ENCODE data around the gene AGAP9.
"Not testable (repeated sequence)": the region's sequence is repeated elsewhere in the genome, so short reads cannot be mapped to it uniquely, and the experiment has no call there.

AGAP9 gene

DNA sequence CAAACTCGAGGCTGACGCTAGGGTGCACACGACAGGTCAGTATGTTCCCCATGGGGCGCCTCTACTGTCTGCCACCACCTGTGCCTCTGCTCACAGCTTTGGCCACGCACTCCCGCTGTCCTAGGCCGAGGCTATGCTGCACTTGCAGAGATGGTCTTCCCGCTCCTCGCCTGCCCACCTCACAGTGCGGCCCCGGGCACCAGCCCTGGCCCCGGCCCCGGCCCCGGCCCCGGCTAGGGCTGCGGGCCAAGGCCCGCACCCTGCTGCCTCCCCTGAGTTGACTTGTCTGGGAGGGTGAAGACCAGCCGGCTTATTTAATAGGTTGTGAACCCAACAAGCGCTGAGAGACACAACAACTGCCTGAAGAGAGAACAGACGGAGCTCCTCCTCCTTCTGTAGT lies at the start of gene AGAP9:
TSS of gene AGAP9 (minus strand) at position 164 of the 400 bp plus-strand sequence. CDS start at position 52, 112 bp downstream.
- not testable (repeated sequence) for DNase-seq

DNA sequence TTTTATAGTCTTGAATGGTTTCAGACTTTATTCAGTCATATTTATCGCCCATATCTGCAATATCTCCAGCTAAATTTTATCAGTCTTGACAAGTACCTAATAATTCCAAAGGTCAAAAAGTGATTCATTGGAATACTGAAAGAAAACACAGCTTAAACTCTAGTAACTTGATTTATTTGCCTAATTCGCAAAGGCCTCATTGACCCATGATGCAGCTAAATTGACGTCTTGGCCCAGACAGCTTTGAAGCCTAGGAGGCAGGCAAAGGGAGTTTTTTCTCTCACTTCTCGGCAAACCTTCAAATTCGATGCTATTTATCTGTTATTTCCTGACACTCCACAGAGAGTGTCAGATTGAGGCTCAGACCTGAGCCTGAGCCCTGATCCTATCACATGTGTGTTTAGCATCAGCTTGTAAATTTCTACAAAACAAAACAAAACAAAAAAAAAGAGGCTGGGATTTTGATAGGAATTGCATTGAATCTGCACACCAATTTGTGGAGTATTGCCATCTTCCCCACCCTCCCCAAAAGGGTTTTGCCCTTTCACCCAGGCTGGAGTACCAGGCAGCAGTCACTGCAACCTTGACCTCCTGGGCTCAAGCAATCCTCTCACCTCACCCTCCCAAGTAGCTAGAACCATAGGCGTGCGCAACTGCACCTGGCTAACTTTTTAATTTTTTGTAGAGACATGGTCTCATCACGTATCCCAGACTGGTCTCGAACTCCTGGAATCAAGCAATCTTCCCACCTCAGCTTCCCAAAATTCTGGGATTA lies 47.9 kb upstream of the AGAP9 start:
- DNase-seq: not testable (repeated sequence)

DNA sequence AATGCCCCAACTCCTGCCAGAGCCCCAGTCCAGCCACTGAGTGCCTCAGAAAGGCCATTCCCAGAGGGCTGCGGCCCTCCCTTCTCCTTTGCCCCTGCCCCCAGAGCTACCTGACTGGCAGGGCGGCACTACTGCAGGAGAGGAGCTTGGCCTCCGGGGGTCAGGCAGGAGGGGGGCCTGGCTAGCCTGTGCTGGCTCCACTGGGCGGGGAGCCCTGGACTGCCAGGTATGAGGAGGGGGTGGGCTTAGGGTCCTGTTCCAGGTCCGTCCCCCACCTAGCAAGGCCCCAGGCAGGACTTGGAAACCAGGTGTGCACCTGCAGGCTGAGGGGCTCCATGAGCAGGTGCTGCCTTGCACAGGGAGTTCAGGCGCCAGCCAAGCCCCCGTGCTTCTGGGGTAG lies 43.3 kb upstream of the AGAP9 start:
- DNase-seq: not testable (repeated sequence)

DNA sequence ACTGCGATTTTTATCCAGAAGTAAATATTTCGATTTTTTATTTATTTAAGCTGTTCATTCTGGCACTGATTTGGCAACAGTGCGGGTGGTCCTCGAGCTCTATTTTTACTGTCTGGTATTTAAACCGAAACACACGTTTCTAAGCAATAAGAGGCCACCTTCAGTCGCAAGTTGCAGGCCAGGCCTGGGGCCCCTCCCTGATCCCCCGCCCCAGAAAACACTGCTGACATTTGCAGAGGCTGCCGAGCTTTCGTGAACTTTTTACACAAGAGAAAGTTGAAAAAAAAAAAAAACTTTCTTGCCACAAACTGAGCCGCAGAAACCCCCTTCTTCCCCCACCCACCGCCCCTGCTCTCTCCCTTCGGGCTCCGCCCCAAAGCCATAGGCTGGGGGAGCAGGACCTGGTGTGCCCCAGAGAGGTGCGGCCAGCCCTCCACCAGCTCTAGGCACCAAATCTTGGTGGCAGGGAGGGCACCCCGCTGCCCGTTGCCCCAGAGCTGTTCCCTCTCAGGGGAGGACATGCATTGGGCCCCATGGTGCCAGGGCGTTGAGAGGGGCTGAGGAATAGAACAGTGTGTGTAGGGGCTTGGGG lies 42.8 kb upstream of the AGAP9 start:
- DNase-seq: not testable (repeated sequence)

DNA sequence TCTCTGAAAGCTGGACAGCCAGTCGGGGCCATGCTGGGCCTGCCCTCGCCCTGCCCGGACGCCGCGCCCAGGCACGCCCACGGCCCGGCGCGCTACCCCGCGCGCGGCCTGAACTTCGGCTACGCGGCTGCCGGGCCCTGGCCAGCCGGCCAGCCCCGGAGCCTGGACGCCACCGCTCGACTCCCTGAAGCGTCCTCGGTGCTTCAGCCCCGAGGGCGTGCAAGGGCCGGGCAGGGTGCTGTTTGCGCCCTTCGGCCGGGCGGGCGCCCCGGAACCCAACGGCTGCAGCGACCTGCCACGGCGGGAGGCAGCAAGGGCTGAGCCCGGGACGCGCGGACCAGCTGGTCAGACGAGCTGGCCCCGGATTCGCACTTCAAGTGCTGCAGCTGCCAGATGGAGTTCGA lies 42.1 kb upstream of the AGAP9 start:
- not testable (repeated sequence) for DNase-seq

DNA sequence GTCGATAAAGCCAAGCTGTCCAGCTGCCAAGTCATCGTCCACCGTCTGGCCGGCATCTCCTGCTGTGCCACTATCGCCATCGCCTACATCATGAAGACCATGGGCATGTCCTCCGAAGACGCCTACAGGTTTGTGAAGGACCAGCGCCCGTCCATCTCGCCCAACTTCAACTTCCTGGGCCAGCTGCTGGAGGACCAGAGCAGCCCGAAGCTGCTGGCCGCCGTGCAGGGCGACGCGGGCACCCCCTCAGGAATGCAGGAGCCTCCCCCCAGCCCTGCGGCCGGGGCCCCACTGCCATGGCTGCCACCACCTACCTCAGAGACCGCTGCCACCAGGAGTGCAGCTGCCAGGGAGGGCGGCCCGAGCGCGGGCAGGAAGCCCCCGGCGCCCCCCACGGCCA lies 41.5 kb upstream of the AGAP9 start:
- DNase-seq: not testable (repeated sequence)

DNA sequence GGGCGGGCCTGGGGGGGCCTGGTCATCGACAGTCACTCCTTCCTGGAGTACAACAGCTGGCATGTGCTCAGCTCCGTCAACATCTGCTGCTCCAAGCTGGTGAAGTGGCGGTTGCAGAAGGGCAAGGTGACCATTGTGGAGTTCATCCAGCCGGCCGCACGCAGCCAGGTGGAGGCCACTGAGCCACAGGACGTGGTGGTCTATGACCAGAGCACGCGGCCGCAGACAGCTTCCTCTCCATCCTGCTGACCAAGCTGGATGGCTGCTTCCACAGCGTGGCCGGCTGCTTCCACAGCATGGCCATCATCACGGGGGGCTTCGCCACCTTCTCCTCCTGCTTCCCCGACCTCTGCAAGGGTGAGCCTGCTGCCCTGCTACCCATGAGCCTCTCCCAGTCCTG lies 40.9 kb upstream of the AGAP9 start:
- not testable (repeated sequence) for DNase-seq

DNA sequence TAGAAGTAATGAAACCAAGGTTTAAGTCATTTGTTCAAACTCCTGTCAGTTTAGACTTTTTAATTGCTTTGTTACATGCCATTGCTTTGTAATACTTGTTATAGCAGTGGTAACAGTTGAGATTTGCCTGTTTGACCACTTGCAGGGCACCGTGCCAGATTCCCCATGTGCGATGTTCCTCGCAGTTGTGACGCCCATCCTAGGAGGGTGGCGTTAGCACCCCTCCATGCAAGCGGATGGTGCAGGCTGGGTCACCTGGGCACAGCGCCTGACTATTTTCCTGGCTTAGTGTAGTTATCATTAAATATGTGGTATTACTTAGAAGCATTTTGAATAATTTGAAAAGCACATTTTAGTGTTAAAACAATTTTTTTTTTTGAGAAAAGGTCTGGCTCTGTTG lies 37.0 kb upstream of the AGAP9 start:
- not testable (repeated sequence) for DNase-seq

DNA sequence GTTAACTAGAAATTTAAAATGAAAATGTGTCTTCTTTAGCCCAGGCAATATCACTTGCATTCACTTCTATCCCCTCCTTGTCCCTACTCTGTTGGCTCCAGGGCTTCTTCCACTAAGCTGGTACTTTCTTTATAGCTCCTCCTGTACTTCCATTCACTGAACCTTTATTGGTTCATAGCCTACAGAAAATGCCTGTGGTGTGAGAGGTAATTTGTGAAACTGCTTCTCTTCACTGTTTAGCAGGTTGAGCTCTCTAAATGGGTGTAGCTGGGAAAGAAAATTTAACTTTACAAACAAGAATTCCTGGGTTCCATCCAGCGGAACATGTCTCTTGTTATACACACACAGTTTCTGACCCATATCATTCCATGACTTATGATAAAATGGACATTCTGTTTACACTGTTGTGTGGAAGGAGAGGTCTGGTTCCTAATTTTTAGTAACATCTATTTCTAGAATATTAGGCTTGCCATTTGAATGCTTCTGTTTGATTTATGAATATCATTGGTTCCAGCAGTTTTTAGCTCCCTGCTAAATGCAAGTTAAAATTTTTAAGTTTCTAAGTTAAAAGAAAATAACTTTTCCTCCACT lies 36.4 kb upstream of the AGAP9 start:
- not testable (repeated sequence) for DNase-seq

DNA sequence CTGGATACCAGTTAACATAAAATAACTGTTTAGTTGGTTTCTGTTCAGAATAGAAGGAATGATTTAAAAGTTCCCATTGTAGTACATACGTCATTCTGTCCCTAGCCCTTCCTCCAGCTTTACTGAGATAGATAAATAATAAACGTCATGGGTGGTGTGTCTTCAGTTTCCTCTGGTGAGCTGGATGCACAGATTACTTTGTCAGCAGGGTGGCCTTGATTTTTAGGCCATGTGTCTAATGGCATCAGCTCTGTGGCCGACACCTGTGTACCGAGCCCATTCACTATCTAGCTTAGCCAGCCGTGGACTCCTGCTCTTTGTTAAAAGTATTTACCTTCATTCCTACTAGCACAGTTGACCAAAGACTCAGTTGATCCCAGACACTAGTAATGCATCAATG lies 34.7 kb upstream of the AGAP9 start:
- peak; percentile 1 for DNase-seq

DNA sequence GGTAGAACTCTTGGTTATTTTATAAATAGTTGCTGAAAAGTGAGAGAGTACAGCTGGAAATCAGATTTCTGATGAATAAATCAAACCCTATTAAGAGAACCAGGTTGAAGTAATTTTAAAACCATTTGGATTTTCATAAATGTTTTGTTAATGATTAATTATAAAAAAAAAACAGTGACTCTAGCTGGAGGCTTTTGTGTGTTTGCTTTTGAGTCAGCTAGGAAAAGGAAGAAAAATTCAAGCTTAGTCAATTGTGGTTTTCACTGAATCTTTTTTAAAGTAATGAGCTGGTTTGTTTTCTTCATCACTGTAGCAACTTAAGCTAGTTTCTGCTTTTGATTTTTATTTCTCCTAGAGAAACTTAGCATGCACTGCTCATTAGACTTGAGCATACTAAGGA lies 34.2 kb upstream of the AGAP9 start:
- not testable (repeated sequence) for DNase-seq

DNA sequence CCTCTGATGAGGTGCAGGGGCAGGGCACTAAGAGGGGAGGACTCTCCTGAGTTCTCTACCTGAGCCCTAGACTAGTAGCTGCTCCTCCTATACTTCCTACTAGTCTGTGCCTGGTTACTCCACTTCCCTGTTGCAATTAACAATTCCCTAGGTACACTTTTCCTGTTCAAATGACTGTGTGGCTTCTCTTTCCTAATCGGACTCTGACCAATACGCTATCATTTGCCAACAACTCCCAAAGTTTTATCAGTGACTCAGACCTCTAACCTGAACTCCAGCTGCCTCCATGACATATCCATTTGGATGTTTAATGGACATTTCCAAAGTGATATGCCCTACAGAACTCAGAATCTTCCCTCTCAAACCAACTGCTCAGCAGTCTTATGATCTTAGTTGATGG lies 31.9 kb upstream of the AGAP9 start:
- DNase-seq: not testable (repeated sequence)

DNA sequence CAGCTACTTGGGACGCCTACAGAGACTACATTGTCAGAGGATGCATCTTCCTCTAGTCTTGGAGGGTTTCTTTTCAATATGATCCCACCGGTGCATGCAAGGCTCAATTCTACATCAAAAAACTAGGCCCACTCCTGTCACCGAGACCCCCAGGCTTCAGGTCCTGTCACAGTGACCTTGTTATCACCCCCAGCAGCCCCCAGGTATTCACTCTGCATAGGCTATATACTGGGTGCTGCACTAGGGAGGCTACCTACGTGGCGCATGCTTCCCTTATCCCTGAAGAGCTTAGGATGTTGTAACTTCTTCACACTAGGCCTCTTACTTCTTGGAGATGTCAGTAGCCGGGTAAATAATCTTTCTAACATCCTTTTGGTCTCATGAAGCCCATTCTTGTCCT lies 31.1 kb upstream of the AGAP9 start:
- DNase-seq: not testable (repeated sequence)

DNA sequence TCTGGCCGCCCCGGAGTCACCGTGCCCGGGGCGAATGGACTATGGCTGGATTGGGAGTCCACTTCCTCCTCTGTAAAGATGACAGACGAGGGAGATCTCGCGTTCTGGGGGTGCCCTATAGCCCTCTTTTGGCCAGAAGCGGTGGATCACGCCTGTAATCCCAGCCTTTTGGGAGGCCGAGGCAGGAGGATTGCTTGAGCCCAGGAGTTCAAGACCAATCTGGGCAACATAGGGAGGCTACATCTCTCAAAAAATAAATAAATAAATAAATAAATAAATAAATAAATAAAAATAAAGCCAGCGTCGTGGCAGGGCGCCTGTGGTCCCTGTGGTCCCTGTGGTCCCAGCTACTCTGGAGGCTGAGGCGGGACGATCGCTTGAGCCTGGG lies 30.4 kb upstream of the AGAP9 start:
- peak; percentile 31 for DNase-seq

DNA sequence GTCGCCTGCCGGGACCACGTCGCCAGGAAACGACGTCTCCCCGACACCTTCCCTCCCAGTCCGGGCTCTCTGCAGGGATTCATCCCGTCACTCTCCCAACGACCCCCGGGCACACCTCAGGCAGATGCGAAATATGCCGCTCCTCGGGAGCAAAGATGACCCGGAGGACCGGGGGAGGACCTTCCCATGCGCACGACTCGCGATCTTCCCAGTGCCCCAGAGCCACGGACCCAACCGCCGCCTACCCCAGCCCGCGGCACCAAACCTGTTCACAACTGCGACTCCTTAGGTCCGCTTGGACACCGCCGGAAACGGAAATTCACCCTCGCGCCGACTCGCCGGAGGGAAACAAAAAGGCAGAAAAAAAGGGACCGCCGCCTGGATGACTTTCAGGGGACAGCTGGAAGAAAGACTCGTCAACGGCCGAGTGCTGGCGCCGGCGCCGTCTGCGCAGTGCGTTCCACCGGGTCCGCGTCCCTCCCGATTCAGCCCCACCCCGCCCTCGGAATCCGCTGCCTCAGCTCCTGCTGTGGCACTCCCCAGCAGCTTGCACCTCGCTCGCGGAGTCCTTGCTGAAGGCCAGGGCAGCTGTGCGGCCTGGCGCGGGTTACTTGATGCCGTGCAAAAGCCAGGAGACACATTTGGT lies 29.9 kb upstream of the AGAP9 start:
- DNase-seq: peak; percentile 93

DNA sequence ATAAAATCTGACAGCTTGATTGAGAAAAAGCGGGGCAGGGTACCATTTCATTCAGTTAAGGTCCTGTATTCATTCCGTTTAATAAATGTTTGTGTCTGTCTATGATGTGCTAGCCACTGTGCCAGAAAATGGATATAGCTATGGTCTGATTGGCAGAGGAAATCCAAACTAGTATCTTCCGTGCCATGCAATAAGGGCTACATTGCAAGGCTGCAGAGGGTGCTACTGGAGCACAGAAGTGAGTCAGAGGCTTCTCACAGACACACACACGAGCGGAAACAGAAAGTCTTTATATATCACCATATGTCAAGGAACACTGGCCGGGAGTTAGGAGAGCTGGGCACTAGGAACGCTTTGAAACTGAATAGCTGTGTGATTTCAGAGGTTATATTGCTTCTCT lies 29.3 kb upstream of the AGAP9 start:
- DNase-seq: peak; percentile 76

DNA sequence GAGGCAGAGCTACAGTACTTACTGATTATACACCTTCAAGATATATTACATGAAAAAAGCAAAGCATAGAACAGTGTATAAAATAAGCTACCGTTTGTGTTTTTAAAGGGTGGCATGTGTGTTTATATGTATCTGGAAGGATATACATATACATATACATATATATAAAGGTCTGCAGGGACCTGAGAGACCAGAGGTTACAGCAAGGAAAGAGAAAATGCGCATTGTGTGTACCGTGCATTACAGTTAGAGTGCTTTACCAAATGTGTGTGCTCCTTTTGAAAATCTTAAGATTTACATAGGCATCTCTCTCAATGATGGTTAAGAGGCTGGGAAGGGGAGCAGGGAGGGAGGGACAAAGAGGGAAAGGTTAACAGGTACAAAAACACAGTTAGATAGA lies 23.8 kb upstream of the AGAP9 start:
- not testable (repeated sequence) for DNase-seq

DNA sequence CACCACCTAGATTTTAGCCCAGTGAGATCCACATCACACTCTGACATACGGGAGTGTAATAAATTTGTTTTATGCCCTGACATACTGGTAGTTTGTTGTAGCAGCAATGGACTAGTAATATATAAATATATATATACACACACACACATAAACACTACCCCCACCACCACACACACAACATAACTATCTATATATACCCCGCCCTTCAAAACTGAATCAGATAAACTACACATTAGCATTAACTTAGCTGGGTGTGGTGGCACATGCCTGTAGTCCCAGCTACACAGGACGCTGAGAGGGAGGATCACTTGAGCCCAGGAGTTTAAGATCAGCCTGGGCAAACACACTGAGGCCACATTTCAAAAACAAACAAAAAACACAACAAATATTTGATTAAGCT lies 13.0 kb upstream of the AGAP9 start:
- peak; percentile 35 for DNase-seq

DNA sequence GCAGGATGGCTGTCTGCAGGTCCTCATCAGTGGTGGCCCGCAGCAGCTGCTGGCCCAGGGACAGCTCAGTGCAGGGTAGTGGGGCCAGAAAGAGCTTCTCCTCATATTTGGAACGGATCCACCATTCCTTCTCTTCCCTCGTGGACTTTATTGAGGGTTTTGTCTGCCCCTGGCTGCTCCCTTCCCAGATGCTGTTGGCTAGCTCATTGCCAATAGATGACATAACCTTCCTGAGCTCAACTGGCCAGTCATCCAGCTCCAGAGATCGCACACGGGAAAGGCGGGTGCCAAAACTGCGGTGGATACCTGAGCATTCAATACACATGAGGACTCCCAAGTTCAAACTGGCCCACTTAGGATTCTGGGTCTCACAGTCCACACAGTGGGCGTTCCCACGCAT lies 21.1 kb downstream of the AGAP9 start:
- not testable (repeated sequence) for DNase-seq

DNA sequence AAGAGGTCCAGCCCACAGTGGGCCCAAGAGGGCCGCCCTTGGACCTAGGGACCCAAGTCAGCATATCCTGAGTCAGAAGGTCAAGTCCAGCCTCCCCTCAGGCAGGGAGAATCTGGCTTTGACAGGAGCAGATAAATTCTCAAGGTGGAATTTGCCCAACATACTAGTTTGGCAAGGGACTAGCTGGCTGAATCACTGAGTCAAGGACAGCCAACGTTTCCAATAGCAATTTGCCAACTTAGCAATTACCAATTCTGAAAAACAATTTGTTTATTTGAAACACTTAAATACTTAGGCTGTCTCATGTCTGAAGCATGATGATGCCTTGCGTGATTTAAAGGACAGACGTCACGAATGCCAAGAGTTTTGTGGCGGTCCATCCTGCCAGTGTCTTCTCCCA lies 29.2 kb downstream of the AGAP9 start:
- DNase-seq: not testable (repeated sequence)

DNA sequence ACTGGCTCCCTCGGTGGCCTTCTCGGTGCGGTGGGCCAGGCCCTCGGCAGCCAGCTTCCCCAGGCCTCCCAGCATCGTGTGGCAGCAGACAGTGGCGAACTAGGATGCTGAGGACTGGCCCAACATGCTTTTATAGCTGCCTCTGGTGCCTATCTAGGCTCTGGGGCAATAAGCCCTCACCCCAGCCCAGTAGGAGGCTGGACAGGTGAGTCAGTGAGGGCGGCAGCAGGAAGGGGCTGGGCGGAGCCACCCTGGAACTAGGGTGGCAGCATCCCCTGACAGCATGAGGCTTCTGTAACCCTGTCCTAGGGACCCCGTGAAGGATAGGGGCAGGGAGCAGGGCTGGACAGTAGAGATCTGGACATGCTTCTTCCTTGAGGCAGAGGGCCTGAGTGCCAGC lies 31.8 kb downstream of the AGAP9 start, which contains the start of gene FAM25G:
TSS of gene FAM25G (minus strand) at position 101 of the 400 bp plus-strand sequence. CDS start at position 75, 26 bp downstream.
- not testable (repeated sequence) for DNase-seq

DNA sequence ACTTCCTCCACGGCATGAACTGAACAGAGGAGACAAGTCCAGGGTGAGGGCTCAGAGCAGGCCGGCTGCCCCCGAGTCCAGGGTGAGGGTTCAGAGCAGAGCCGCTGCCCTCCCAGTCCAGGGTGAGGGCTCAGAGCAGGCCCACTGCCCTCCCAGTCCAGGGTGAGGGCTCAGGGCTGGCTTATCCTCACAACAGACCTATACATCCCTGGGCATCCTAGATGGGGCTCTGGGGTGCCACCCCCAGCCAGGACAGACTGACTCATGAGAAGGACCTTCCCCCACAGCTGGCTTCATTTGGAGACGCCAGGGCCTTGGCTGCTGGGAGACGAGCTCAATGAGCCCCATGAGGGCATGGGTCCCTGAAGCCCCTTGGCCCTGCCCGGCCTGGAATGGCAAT lies 33.8 kb downstream of the AGAP9 start:
- not testable (repeated sequence) for DNase-seq

DNA sequence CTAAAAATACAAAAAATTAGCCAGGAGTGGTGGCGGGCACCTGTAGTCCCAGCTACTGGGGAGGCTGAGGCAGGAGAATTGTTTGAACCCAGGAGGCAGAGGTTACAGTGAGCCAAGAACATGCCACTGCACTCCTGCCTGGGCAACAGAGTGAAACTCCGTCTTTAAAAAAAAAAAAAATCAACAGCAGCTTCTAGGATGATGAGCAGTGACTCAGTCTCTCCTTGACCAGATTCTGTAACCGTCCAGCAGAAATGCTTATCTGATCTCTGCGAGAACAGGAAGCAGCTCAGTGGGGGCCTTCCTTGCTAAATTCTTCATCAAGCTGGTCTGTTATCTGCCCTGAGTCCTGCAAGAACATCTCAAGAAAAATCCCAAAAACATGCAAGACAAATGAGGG lies 37.5 kb downstream of the AGAP9 start:
- DNase-seq: peak; percentile 59

Data from hematopoietic multipotent progenitor cell treated with erythropoietin and hydrocortisone succinate and interleukin-3 and kit ligand, for 4 days (in vitro differentiated cells).